Astrocyte of the cerebellum (primary cell): ENCODE measurements around the gene ANKIB1.

ENCODE experiments used
- DNase-seq: peaks from one replicate; pipeline ENCODE4 v3.0.0-alpha.2; 2011; ENCODE audit warnings: low read depth
- H3K4me3 ChIP-seq: 2 replicates; pipeline ENCODE4 v1.5.1; 2011; ENCODE audit warnings: mild to moderate bottlenecking, low read depth, low read length, moderate library complexity
- CTCF ChIP-seq: IDR thresholded peaks from 2 replicates; pipeline ENCODE4 v1.5.1; 2012; ENCODE audit warnings: low read length, low read depth, moderate library complexity, mild to moderate bottlenecking; ENCODE audit errors: missing control alignments
- in situ Hi-C: cut with HindIII; loops from 2 replicates; pipeline ENCODE4 v1.10.0; 2017; ENCODE audit warnings: low sequenced_read_pairs

Gene ANKIB1

DNA sequence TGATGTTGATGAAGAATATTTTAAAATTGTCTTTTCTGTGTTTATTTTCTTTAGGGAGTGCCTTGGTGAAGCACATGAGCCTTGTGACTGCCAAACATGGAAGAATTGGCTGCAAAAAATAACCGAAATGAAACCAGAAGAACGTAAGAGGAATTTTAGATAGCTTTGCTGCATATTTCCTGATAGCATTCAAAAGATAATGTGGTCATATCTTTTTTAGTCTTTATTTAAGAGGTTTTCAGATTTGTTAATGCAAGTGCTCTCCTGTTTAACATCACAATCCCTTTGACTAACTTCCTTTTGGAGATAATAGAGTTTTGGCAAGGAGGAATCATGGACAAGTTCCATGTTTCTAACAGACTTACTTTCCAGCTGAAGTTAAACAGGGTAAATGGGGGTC lies 116.4 kb downstream of the ANKIB1 start:
- TF ChIP-seq CTCF, result no peak
- in situ Hi-C loops, result no loop called here
- DNase-seq, result no peak
- no peak overlapping the region for H3K4me3 ChIP-seq

DNA sequence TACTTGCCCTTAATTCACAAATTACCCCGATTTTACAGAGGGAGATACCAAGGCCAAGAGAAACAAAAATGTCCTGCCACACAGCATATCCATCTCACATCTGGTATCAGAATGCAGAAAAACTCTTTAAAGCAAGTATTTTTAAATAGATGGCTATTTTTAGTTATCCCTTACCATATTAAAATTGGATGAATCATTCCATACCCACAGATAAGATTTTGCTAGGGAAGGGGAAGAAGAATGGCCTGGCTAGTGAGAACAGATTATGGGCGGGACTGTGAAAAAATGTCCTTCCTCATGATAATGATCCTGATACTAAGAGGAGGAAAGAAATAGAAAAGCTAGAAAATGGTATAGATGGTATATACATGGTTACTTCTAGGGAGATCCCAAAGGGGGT lies 121.0 kb downstream of the ANKIB1 start:
- DNase-seq, result no peak
- TF ChIP-seq CTCF, result no peak
- H3K4me3 ChIP-seq, result no peak overlapping the region
- in situ Hi-C loops, result no loop called here

GRCh38 chr7:92368741-92369140 lies 123.0 kb downstream of the ANKIB1 start:
- no peak overlapping the region for H3K4me3 ChIP-seq
- no peak for TF ChIP-seq CTCF
- DNase-seq, result no peak
- in situ Hi-C loops, result no loop called here

DNA sequence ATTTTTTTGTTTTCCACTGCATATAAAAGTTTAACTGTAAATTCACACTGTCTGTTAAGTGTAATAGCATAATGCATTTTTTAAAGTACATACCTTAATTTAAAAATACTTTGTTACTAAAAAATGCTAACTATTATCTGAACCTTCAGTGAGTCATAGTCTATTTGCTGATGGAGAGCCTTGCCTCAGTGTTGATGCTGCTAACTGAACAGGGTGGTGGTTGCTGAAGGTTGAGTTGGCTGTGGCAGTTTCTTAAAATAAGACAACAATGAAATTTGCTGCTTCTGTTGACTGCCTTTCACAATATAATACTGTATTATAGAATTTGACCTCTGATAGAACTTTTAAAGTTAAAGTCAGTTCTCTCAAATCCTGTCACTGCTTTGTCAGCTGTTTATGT lies 129.2 kb downstream of the ANKIB1 start:
- no peak for TF ChIP-seq CTCF
- H3K4me3 ChIP-seq, result no peak overlapping the region
- in situ Hi-C loops, result no loop called here
- no peak for DNase-seq

DNA sequence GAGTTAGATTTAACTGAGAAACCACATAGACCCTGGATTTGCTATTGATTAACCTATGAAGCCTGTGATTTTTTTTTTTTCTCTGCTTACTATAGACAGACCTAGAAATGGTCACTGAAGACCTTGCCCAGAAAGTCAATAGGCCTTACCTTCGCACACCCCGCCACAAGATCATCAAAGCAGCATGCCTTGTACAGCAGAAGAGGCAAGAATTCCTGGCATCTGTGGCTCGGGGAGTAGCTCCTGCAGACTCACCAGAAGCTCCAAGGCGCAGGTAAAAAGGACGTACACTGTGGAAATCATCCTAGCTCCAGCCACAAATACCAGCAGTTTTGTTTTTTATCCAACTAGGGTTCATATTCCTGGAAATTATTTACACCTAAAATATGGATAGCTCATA lies 145.3 kb downstream of the ANKIB1 start:
- in situ Hi-C loops, result no loop called here
- no peak for TF ChIP-seq CTCF
- H3K4me3 ChIP-seq, result no peak overlapping the region
- no peak for DNase-seq

GRCh38 chr7:92397542-92397941 lies 151.8 kb downstream of the ANKIB1 start:
- TF ChIP-seq CTCF, result no peak
- H3K4me3 ChIP-seq, result no peak overlapping the region
- in situ Hi-C loops, result no loop called here
- no peak for DNase-seq

- in situ Hi-C loops, result no loop called here
- no peak for TF ChIP-seq CTCF
- H3K4me3 ChIP-seq, result no peak overlapping the region
Observed at GRCh38 chr7:92400013-92400412, 154.2 kb downstream of the ANKIB1 start.

More at GRCh38 chr7:92400013-92400412, 154.2 kb downstream of the ANKIB1 start:
- no peak for DNase-seq
